ENCODE data around the gene GPBP1.

Gene GPBP1

GRCh38 chr5:57211039-57211438 is 37.2 kb downstream of the GPBP1 start:
- no peak for DNase-seq (ENCODE audit: low read depth)

- DNase-seq (ENCODE audit: low read depth), result no peak
These were observed 41.9 kb downstream of the GPBP1 start for GRCh38 chr5:57215629-57216195.

- DNase-seq (ENCODE audit: low read depth), result peak; percentile 82
These were observed 42.9 kb downstream of the GPBP1 start for GRCh38 chr5:57216714-57217113.

- DNase-seq (ENCODE audit: low read depth), result no peak
These were observed 45.5 kb downstream of the GPBP1 start for GRCh38 chr5:57219386-57219785.

- peak; percentile 43 for DNase-seq (ENCODE audit: low read depth)
These were observed 47.2 kb downstream of the GPBP1 start for GRCh38 chr5:57221049-57221568.

GRCh38 chr5:57225553-57225952 is 51.7 kb downstream of the GPBP1 start:
- DNase-seq (ENCODE audit: low read depth), result no peak

GRCh38 chr5:57229313-57229712 is 55.5 kb downstream of the GPBP1 start:
- DNase-seq (ENCODE audit: low read depth), result no peak

- DNase-seq (ENCODE audit: low read depth), result no peak
These were observed 57.7 kb downstream of the GPBP1 start for GRCh38 chr5:57231607-57232006.

GRCh38 chr5:57232293-57233033 is 58.6 kb downstream of the GPBP1 start:
- no peak for DNase-seq (ENCODE audit: low read depth)

- no peak for DNase-seq (ENCODE audit: low read depth)
These were observed 69.7 kb downstream of the GPBP1 start for GRCh38 chr5:57243286-57244137.

GRCh38 chr5:57244331-57244730 is 70.5 kb downstream of the GPBP1 start:
- DNase-seq (ENCODE audit: low read depth), result no peak

GRCh38 chr5:57246426-57246825 is 72.6 kb downstream of the GPBP1 start:
- no peak for DNase-seq (ENCODE audit: low read depth)

- no peak for DNase-seq (ENCODE audit: low read depth)
These were observed 73.9 kb downstream of the GPBP1 start for GRCh38 chr5:57247765-57248164.

GRCh38 chr5:57249265-57249874 is 75.5 kb downstream of the GPBP1 start:
- no peak for DNase-seq (ENCODE audit: low read depth)

- DNase-seq (ENCODE audit: low read depth), result no peak
These were observed 84.2 kb downstream of the GPBP1 start for GRCh38 chr5:57258052-57258451.

GRCh38 chr5:57258943-57259342 is 85.1 kb downstream of the GPBP1 start:
- DNase-seq (ENCODE audit: low read depth), result no peak

GRCh38 chr5:57259704-57260103 is 85.8 kb downstream of the GPBP1 start:
- DNase-seq (ENCODE audit: low read depth), result no peak

GRCh38 chr5:57262541-57262940 is 88.7 kb downstream of the GPBP1 start:
- no peak for DNase-seq (ENCODE audit: low read depth)

- DNase-seq (ENCODE audit: low read depth), result no peak
These were observed 93.9 kb downstream of the GPBP1 start for GRCh38 chr5:57267805-57268204.

- DNase-seq (ENCODE audit: low read depth), result no peak
These were observed 102.5 kb downstream of the GPBP1 start for GRCh38 chr5:57276353-57276752.

- no peak for DNase-seq (ENCODE audit: low read depth)
These were observed 103.2 kb downstream of the GPBP1 start for GRCh38 chr5:57277085-57277484.

GRCh38 chr5:57280853-57281252 is 107.0 kb downstream of the GPBP1 start:
- no peak for DNase-seq (ENCODE audit: low read depth)

Measured in HS-5 (cell line).